Measurements from ENCODE around the gene ITPRID2.
"Not testable (repeated sequence)": the region's sequence is repeated elsewhere in the genome, so short reads cannot be mapped to it uniquely, and the experiment has no call there.

ITPRID2 gene

GRCh38 chr2:181961167-181961566 lies 69.6 kb downstream of the ITPRID2 start:
- DNase-seq (ENCODE audit: low spot score), result not testable (repeated sequence)

GRCh38 chr2:181962142-181962541 lies 70.6 kb downstream of the ITPRID2 start:
- no peak for DNase-seq (ENCODE audit: low spot score)

GRCh38 chr2:181970160-181970794 lies 78.7 kb downstream of the ITPRID2 start:
- no peak for DNase-seq (ENCODE audit: low spot score)

- DNase-seq (ENCODE audit: low spot score), result no peak
Measured at GRCh38 chr2:181971032-181971431, 79.5 kb downstream of the ITPRID2 start.

- no peak for DNase-seq (ENCODE audit: low spot score)
Measured at GRCh38 chr2:181972431-181973170, 81.1 kb downstream of the ITPRID2 start.

GRCh38 chr2:181973171-181973783 lies 81.7 kb downstream of the ITPRID2 start:
- no peak for DNase-seq (ENCODE audit: low spot score)

- peak; percentile 55 for DNase-seq (ENCODE audit: low spot score)
Measured at GRCh38 chr2:181977661-181978350, 86.3 kb downstream of the ITPRID2 start.

- no peak for DNase-seq (ENCODE audit: low spot score)
Measured at GRCh38 chr2:181978351-181979150, 87.0 kb downstream of the ITPRID2 start.

Data from AG20443 (cell line).